Stomach (tissue), 9 donors: Measurements from ENCODE around the gene MT1M. TPM values are rescaled to one million over a fixed set of nuclear protein-coding genes. Genes with fewer than 3 reads are reported as not detected.

Experiments used
- DNase-seq, 2 donors: peaks; one replicate each; pipeline versions ENCODE4 v3.0.0 to v3.0.0-alpha.2; 2013 to 2019
- H3K27ac ChIP-seq, 5 donors: fragments of 200-600 bp in 4 of 5; sonication (generic) in 4 of 5; one replicate each; pipeline ENCODE4 v1.5.1; 2013 to 2019; ENCODE audit warnings: mild to moderate bottlenecking in 1 of 5, moderate library complexity in 1 of 5
- H3K27me3 ChIP-seq, 3 donors: fragments of 200-600 bp; sonication (generic); one replicate each; pipeline ENCODE4 v1.5.1; 2017 to 2019; ENCODE audit warnings: mixed run types in 1 of 3
- H3K36me3 ChIP-seq, 4 donors: fragments of 200-600 bp; sonication (generic); 1 replicate in 3 of 4; 2 replicates in 1 of 4; pipeline ENCODE4 v1.5.1; 2016 to 2019
- H3K4me1 ChIP-seq, 4 donors: fragments of 200-600 bp; sonication (generic); one replicate each; pipeline ENCODE4 v1.5.1; 2016 to 2019
- H3K4me3 ChIP-seq, 4 donors: fragments of 200-600 bp; sonication (generic) in 3 of 4; one replicate each; pipeline ENCODE4 v1.5.1; 2016 to 2019; ENCODE audit warnings: mild to moderate bottlenecking in 1 of 4
- H3K9me3 ChIP-seq, 4 donors: fragments of 200-600 bp; sonication (generic); one replicate each; pipeline ENCODE4 v1.5.1; 2016 to 2019
- CTCF ChIP-seq, 7 experiments: fragments of 450-650 bp in 4 of 7; fragments of 200-600 bp in 3 of 7; sonication (generic) in 3 of 7; IDR thresholded peaks; one replicate each; pipeline ENCODE4 v1.5.1; 2016 to 2019; ENCODE audit warnings: antibody characterized with exemption in 7 of 7, control low read depth in 2 of 7, mild to moderate bottlenecking in 1 of 7
- EP300 ChIP-seq: sonication (generic); formaldehyde crosslinking; IDR thresholded peaks from one replicate; pipeline ENCODE4 v1.6.1; 2017; ENCODE audit warnings: antibody characterized with exemption
- POLR2A ChIP-seq, 4 donors: fragments of 450-650 bp; IDR thresholded peaks; one replicate each; pipeline ENCODE4 v1.6.1; 2016; ENCODE audit warnings: antibody characterized with exemption in 4 of 4, control low read depth in 2 of 4, mild to moderate bottlenecking in 1 of 4, moderate library complexity in 1 of 4
- POLR2AphosphoS5 ChIP-seq, 3 donors: sonication (generic); formaldehyde crosslinking; IDR thresholded peaks; one replicate each; pipeline ENCODE4 v1.6.1; 2016; ENCODE audit warnings: antibody characterized with exemption in 3 of 3
- WGBS, 5 donors: extraction: QIAGEN DNeasy Blood & Tissue Kit in 3 of 5; methylation state at CpG; one replicate each; pipeline versions ENCODE4 v1.1.5 to v1.1.7; 2013 to 2018; 5-methylcytosine and 5-hydroxymethylcytosine counted together
- intact Hi-C: fragments of 100-400 bp; cut with DNase I; formaldehyde crosslinking; loops from one replicate; pipeline ENCODE4 v1.15.1; 2023; ENCODE audit warnings: low total_unique reads
- polyA plus RNA-seq, 3 donors: library from polyadenylated mRNA; stranded (reverse); fragments of 200-250 nt; gene quantifications; one replicate each; pipeline ENCODE4 v1.2.3, GENCODE V29; 2013
- total RNA-seq, 5 donors: library from RNA; depleted of rRNA; stranded (reverse); fragments of >200 nt; gene quantifications; one replicate each; pipeline versions ENCODE4 v1.1.0 to v1.2.3, GENCODE V29; 2014 to 2016
- donor health status: healthy with polysubstance abuse.
- donor health status: Bipolar disorder and iron deficiency.
- donor health status: healthy.

MT1M gene
- total and polyA plus RNA-seq, 8 donors, result 5.2 to 155 (median 57.4) TPM; not detected in 1

GRCh38 chr16:56679078-56679730 is 46.7 kb downstream of the MT1M start:
- intact Hi-C loops, result no loop called here
- Histone ChIP-seq H3K27ac (no peak overlapping the region), H3K36me3 (no peaks in the 10 kb centered on the region), H3K9me3 (no peaks in the 10 kb centered on the region), H3K27me3 (peaks cover 0 to 37% (median 15%) of the 10 kb centered on the region in 3 donors), H3K4me1 (peaks cover 28 to 39% (median 34%) of the 10 kb centered on the region in 4 donors), H3K4me3 (no peak overlapping the region)
- DNase-seq, result no peak
- TF ChIP-seq POLR2AphosphoS5 (IDR thresholded peaks at IDR 0.05), result no peak
- TF ChIP-seq EP300, result no peak
- no peak for TF ChIP-seq CTCF (IDR thresholded peaks at IDR 0.05)
- TF ChIP-seq POLR2A (IDR thresholded peaks at IDR 0.05), result no peak
- 83 to 94% (median 91%) methylated on average over 3 of the region's 3 CpGs for WGBS, 5 donors

GRCh38 chr16:56679818-56680217 is 47.4 kb downstream of the MT1M start:
- no peaks in the 10 kb centered on the region for H3K9me3 ChIP-seq
- no peaks in the 10 kb centered on the region for H3K36me3 ChIP-seq
- no peak overlapping the region for H3K27ac ChIP-seq
- intact Hi-C loops, result no loop called here
- TF ChIP-seq POLR2AphosphoS5 (IDR thresholded peaks at IDR 0.05) (no peak), CTCF (IDR thresholded peaks at IDR 0.05) (no peak)
- peaks cover 29 to 45% (median 40%) of the 10 kb centered on the region in 4 donors for H3K4me1 ChIP-seq
- H3K4me3 ChIP-seq, result no peak overlapping the region
- DNase-seq, result no peak
- H3K27me3 ChIP-seq, result peaks cover 0 to 31% (median 15%) of the 10 kb centered on the region in 3 donors
- WGBS, 5 donors, result 84 to 88% (median 85%) methylated on average over 6 of the region's 6 CpGs

- peak; percentile 97 for DNase-seq
- intact Hi-C loops, result no loop called here
Observed at GRCh38 chr16:56681939-56682702, 49.7 kb downstream of the MT1M start, which contains the start of gene MT1X. Gene MT1X, plus strand, starts transcription at chr16:56682470. Its CDS starts 71 bp downstream, at chr16:56682541.

More at GRCh38 chr16:56681939-56682702, 49.7 kb downstream of the MT1M start, which contains the start of gene MT1X:
- Histone ChIP-seq H3K9me3 (peaks cover 0 to 11% (median 0%) of the 10 kb centered on the region in 4 donors), H3K4me3 (peak within 1 kb of the TSS; percentile 56 to 69 (median 61)), H3K27ac (peak within 1 kb of the TSS; percentile 78 to 86 (median 86)), H3K27me3 (peaks cover 0 to 8% (median 0%) of the 10 kb centered on the region in 3 donors), H3K36me3 (peaks cover 0 to 11% (median 0%) of the 10 kb centered on the region in 4 donors), H3K4me1 (peaks cover 18 to 40% (median 35%) of the 10 kb centered on the region in 4 donors)
- 0 to 2% (median 1%) methylated on average over 32 to 49 of the region's 49 CpGs for WGBS, 5 donors
- TF ChIP-seq CTCF (IDR thresholded peaks at IDR 0.05) (no peak), EP300 (peak; percentile 86), POLR2AphosphoS5 (IDR thresholded peaks at IDR 0.05) (peak; percentile 83 to 99 (median 98)), POLR2A (IDR thresholded peaks at IDR 0.05) (peak in 2 of 4 donors; percentile 32 to 92)
